HG02571 (cell line): ENCODE results near the gene SLC66A1.

Experiments used
- ATAC-seq: cut with Tn5 transposase; IDR thresholded peaks from one replicate; pipeline ENCODE4 v1.9.1; 2021; ENCODE audit warnings: mild to moderate bottlenecking, moderate library complexity; ENCODE audit not compliant: unreplicated experiment

Gene SLC66A1

GRCh38 chr1:19324665-19324990 is 12.5 kb downstream of the SLC66A1 start:
- no peak for ATAC-seq

- no peak for ATAC-seq
Observed at GRCh38 chr1:19325368-19325957, 13.3 kb downstream of the SLC66A1 start.

- no peak for ATAC-seq
Observed at GRCh38 chr1:19325958-19326747, 14.0 kb downstream of the SLC66A1 start.

GRCh38 chr1:19326748-19327065 is 14.6 kb downstream of the SLC66A1 start:
- no peak for ATAC-seq

GRCh38 chr1:19327301-19327700 is 15.2 kb downstream of the SLC66A1 start:
- no peak for ATAC-seq

- ATAC-seq, result no peak
Observed at GRCh38 chr1:19327736-19328135, 15.6 kb downstream of the SLC66A1 start.

- ATAC-seq, result no peak
Observed at GRCh38 chr1:19328486-19328885, 16.4 kb downstream of the SLC66A1 start.

GRCh38 chr1:19329188-19329587 is 17.1 kb downstream of the SLC66A1 start:
- no peak for ATAC-seq

- ATAC-seq, result no peak
Observed at GRCh38 chr1:19329611-19330010, 17.5 kb downstream of the SLC66A1 start.

GRCh38 chr1:19330449-19331135 is 18.5 kb downstream of the SLC66A1 start:
- ATAC-seq, result no peak

- no peak for ATAC-seq
Observed at GRCh38 chr1:19331262-19331878, 19.2 kb downstream of the SLC66A1 start.

- ATAC-seq, result no peak
Observed at GRCh38 chr1:19332832-19333231, 20.7 kb downstream of the SLC66A1 start.

GRCh38 chr1:19333587-19334354 is 21.6 kb downstream of the SLC66A1 start:
- no peak for ATAC-seq

GRCh38 chr1:19336543-19336942 is 24.4 kb downstream of the SLC66A1 start:
- ATAC-seq, result no peak

- no peak for ATAC-seq
Observed at GRCh38 chr1:19337289-19337688, 25.2 kb downstream of the SLC66A1 start.

- ATAC-seq, result no peak
Observed at GRCh38 chr1:19338323-19338762, 26.2 kb downstream of the SLC66A1 start.

GRCh38 chr1:19339214-19339861 is 27.2 kb downstream of the SLC66A1 start:
- no peak for ATAC-seq

- ATAC-seq, result no peak
Observed at GRCh38 chr1:19340387-19340937, 28.3 kb downstream of the SLC66A1 start.

- ATAC-seq, result no peak
Observed at GRCh38 chr1:19341201-19342061, 29.3 kb downstream of the SLC66A1 start.
